GM12865 (cell line): ENCODE results near the gene KCNQ5.
"Not testable (repeated sequence)": the region's sequence is repeated elsewhere in the genome, so short reads cannot be mapped to it uniquely, and the experiment has no call there.

Experiments
- DNase-seq: peaks from one replicate; pipeline ENCODE4 v3.0.0; 2010; ENCODE audit warnings: low read depth
- H3K4me3 ChIP-seq: 2 replicates; pipeline ENCODE4 v1.5.1; 2011; ENCODE audit warnings: mild to moderate bottlenecking, low read depth, low read length, control low read depth
- TF ChIP-seq, protein P1 (sequence below): IDR thresholded peaks from 2 replicates; pipeline ENCODE4 v1.5.1; 2011; ENCODE audit warnings: low read length, control low read depth, low read depth, inconsistent platforms; ENCODE audit not compliant: insufficient read depth; ENCODE audit errors: missing control alignments

Gene KCNQ5

GRCh38 chr6:73182021-73182607 lies 560.2 kb downstream of the KCNQ5 start:
- no peak overlapping the region for H3K4me3 ChIP-seq
- DNase-seq = peak; percentile 70
- TF ChIP-seq, protein P1, sequence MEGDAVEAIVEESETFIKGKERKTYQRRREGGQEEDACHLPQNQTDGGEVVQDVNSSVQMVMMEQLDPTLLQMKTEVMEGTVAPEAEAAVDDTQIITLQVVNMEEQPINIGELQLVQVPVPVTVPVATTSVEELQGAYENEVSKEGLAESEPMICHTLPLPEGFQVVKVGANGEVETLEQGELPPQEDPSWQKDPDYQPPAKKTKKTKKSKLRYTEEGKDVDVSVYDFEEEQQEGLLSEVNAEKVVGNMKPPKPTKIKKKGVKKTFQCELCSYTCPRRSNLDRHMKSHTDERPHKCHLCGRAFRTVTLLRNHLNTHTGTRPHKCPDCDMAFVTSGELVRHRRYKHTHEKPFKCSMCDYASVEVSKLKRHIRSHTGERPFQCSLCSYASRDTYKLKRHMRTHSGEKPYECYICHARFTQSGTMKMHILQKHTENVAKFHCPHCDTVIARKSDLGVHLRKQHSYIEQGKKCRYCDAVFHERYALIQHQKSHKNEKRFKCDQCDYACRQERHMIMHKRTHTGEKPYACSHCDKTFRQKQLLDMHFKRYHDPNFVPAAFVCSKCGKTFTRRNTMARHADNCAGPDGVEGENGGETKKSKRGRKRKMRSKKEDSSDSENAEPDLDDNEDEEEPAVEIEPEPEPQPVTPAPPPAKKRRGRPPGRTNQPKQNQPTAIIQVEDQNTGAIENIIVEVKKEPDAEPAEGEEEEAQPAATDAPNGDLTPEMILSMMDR = no peak

- DNase-seq, H3K4me3 ChIP-seq: not testable (repeated sequence)
These were observed 571.4 kb downstream of the KCNQ5 start for GRCh38 chr6:73193302-73193701.

DNA sequence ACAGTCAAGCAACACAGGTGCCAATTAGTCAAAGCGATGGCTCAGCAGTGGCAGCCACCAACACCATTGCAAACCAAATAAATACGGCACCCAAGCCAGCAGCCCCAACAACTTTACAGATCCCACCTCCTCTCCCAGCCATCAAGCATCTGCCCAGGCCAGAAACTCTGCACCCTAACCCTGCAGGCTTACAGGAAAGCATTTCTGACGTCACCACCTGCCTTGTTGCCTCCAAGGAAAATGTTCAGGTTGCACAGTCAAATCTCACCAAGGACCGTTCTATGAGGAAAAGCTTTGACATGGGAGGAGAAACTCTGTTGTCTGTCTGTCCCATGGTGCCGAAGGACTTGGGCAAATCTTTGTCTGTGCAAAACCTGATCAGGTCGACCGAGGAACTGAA lies 572.9 kb downstream of the KCNQ5 start:
- TF ChIP-seq, protein P1 = no peak
- no peak for DNase-seq
- no peak overlapping the region for H3K4me3 ChIP-seq

DNA sequence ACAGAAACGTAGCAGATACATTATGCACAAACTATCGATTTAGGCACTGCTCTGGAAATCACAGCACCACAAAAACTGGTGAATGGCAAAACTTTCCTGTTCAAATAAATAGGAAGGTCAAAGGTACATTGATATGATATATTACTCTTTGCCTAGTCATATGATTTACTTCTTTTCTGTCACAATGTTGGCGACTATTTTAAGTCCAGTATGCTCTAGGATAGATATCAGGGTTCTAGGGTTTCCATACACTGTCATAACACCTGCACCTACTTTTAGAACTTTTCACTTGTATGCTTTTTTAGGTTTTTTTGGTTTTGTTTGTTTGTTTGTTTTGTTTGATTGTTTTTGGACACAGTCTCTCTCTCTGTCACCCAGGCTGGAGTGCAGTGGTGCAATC lies 578.4 kb downstream of the KCNQ5 start:
- DNase-seq = no peak
- TF ChIP-seq, protein P1 = no peak
- H3K4me3 ChIP-seq = no peak overlapping the region

GRCh38 chr6:73200735-73201134 lies 578.9 kb downstream of the KCNQ5 start:
- TF ChIP-seq, protein P1 = no peak
- DNase-seq = no peak
- H3K4me3 ChIP-seq = no peak overlapping the region

- DNase-seq = no peak
- TF ChIP-seq, protein P1 = no peak
- H3K4me3 ChIP-seq = no peak overlapping the region
These were observed 581.2 kb downstream of the KCNQ5 start for GRCh38 chr6:73203098-73203497.

DNA sequence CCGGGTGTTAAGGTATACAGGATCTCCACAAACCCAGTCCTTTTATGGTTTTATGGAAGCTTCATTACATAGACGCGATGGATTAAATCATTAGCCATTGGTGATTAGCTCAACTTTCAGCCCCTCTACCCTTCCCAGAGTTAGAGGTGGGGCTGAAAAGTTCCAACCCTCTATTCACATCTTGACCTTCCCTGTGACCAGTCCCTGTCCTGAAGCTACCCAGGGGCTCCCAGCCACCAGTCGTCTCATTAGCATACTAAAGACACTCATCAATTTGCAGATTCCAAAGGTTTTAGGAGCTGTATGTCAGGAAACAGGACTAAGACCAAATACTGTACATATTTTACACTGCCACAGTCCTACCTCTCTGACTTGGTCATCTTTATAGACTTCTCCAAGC lies 582.4 kb downstream of the KCNQ5 start:
- TF ChIP-seq, protein P1 = no peak
- H3K4me3 ChIP-seq = no peak overlapping the region
- DNase-seq = no peak
